GM19238 (cell line): ENCODE data around the gene AK9.

Source experiments
- DNase-seq: peaks from one replicate; pipeline ENCODE4 v3.0.0; 2011; ENCODE audit warnings: low spot score; ENCODE audit not compliant: insufficient read length

AK9 gene

GRCh38 chr6:109446072-109446471 lies 244.9 kb downstream of the AK9 start:
- DNase-seq, result no peak

DNA sequence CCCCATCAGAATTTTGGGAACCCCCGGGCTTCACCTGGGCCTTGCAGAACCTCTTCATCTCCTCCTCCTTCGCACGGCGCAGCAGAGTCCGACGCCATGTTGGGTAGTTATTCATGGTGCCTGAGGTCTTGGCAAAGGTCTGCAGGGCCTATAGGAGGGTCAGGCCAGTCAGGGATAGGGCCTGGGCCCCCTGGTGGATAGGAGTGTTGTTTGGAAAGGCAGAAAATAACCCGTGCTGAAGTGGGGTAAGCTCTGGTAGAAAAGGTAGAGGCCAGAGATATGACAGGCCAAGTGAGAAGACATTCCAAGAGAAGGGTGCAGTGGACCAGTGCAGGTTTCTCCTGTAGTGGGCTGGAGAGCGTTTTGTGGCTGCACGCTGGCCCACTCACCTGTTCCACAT lies 245.6 kb downstream of the AK9 start:
- DNase-seq, result no peak

- no peak for DNase-seq
Measured at GRCh38 chr6:109443425-109443950, 247.5 kb downstream of the AK9 start.
